ENCODE results near the gene VPS13C.
"Not testable (repeated sequence)": the region's sequence is repeated elsewhere in the genome, so short reads cannot be mapped to it uniquely, and the experiment has no call there.

VPS13C gene

GRCh38 chr15:62069551-62069950, 9.3 kb upstream of the VPS13C start:
- DNase-seq (ENCODE audit: low read depth) = no peak

DNA sequence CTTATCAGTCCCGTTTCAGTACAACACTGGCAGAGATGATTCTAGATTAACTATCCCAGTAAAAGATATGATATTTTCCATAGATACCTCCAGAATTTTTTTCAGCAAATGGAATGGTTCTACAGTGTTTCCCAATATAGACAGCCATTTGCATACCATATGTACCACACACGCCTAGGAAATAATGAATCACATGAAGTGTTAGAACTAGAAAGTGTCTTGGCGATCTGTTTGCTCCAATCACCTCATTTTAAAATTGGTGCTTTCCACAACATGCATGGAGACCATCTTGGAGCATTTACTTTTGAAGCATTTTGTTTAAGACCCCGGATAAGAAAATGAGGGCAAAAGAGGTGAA, 8.5 kb upstream of the VPS13C start:
- DNase-seq (ENCODE audit: low read depth) = no peak

DNA sequence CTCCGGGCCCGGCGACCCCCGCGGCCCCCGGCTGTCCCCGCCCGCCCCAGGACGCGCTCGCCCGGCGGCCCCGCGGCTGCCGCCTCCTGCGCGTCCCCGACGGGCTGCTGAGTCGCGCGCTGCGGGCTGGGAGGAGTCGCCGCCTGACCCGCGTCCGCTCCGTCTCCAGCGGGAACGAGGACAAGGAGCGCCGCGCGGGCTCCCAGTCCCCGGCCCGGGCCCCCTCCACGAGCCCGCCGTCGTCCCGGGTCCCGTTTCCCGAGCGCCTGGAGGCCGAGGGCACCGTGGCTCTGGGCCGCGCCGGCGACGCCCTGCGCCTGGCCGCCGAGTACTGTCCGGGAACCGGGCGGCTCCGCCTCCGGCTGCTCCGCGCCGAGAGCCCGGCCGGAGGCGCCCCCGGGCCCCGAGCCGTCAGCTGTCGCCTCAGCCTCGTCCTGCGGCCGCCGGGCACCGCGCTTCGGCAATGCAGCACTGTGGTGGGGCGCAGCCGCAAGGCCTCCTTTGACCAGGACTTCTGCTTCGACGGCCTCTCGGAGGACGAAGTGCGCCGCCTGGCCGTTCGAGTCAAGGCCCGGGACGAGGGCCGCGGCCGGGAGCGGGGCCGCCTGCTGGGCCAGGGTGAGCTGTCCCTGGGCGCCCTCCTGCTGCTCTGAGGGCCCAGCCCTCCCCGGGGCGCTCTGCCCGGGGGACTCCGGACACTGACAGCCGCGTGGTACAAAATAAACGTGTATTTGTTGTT, 8.0 kb upstream of the VPS13C start:
- DNase-seq (ENCODE audit: low read depth) = no peak

DNA sequence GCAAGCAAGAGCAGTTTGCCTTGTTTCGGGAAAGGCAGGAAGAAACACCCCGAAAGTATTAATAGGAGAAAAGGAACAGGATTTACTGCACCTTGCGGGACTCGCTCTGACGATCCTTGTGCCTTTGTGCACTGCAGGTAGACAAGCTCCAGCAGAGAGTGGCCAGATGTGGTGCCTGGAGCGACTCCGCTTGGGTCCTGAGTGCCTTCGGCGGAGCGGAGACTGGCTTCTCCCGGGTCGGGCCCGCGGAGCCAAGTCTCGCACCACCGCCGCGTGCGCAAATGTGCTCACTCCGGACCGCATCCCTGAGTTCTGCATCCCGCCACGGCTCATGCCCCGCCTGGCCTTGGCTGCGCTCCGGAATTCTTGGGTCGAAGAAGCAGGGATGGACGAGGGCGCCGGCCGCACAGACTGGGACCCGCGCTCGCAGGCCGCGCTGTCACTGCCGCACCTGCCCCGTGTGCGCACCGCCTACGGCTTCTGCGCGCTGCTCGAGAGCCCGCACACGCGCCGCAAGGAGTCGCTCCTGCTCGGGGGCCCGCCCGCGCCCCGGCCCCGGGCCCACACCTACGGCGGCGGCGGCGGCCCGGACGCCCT, 7.3 kb upstream of the VPS13C start:
- DNase-seq (ENCODE audit: low read depth) = no peak

DNA sequence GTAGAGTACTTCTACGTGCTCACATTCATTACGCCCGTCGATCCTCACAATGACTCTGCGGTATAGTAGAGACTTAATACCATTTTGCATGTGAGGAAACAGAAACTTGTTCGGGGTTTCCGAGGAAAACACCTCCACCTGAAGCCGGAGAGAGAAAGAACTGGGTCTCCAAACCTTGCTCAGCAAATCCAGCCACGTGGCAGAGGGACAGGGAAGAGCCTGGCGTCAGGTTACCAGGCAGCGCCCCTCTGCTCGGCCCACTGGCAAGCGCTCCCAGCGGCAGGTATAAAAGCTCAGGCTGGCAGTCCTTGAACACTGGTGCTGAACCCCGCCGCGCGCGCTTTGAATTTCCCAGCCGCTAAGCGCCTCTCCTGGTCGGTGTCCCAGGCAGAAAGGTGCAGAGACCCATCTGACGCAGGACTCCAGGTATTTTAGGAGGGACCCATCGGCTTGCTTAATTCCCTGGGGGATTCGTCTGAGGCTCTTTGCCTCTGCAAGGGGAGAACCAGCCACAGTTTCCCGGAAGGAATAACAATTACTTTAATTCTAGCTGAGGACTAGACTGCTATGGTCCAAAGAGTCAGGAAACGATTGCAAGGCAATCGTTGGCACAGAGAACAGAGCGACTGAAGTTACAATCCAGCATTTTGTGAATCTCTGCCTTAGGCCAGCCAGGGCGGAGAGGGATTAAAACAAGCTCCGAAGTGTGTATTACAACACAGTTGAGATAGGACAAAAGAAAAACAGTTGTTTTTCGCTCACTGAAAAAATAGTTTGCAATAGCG, 6.6 kb upstream of the VPS13C start, which contains the start of gene C2CD4A:
TSS of gene C2CD4A (plus strand) at position 315 of the 785 bp plus-strand sequence. CDS start 637 bp downstream, outside the sequence.
- DNase-seq (ENCODE audit: low read depth) = peak; percentile 34

DNA sequence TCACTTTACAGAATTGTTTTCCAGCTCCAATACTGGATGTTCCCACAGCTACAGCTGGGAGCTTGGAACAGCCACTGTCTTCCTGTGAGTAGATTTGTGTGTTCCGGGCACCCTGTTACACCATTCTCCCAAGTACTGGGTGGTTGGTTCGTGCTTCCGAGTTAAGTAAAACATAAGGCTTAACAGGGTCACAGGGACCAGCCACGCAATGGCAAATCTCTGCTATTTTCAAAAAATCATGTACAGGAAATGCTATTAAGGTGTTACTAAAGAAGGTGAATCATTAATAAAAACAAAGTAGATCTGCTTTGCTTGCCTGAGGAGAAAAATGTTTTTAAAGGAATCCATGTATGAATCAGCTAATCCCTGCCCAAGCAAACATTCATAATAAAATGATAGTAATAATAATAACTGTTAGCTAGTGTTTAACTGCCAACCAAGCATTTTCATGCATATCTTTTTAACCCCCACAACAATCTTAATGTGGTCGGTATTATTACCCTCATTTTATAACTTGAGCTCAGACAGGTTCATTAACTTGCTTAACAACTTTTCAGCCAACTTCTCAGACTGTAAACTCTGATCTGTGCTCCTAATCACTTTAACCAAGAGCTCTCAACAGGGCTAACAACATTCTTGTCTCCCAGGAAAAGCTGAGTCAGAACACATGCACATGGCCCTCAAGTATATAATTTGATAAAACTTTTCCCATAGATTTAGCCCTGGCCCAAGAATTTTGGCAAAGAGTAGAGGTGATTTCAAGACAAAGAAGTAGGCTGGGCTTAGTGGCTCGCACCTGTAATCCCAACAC, 3.8 kb upstream of the VPS13C start:
- no peak for DNase-seq (ENCODE audit: low read depth)

GRCh38 chr15:62060896-62061280, 641 bp upstream of the VPS13C start:
- DNase-seq (ENCODE audit: low read depth) = peak; percentile 18

DNA sequence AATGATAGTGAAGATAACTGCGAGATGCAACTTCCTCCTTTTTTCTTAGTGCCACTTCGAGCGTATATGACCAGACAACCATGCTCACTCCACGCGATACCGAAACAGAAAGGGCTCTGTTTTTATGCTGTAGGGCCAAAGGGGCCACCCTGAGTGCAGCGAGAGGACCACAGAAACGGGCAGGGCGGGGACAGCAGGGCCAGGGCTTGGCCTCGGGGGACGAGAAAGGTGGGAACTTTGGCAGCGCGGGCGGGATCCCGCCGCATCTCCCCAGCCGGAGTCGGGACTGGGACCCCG, 483 bp downstream of the VPS13C start:
- DNase-seq (ENCODE audit: low read depth) = peak; percentile 44

GRCh38 chr15:62059108-62059815, 985 bp downstream of the VPS13C start:
- no peak for DNase-seq (ENCODE audit: low read depth)

DNA sequence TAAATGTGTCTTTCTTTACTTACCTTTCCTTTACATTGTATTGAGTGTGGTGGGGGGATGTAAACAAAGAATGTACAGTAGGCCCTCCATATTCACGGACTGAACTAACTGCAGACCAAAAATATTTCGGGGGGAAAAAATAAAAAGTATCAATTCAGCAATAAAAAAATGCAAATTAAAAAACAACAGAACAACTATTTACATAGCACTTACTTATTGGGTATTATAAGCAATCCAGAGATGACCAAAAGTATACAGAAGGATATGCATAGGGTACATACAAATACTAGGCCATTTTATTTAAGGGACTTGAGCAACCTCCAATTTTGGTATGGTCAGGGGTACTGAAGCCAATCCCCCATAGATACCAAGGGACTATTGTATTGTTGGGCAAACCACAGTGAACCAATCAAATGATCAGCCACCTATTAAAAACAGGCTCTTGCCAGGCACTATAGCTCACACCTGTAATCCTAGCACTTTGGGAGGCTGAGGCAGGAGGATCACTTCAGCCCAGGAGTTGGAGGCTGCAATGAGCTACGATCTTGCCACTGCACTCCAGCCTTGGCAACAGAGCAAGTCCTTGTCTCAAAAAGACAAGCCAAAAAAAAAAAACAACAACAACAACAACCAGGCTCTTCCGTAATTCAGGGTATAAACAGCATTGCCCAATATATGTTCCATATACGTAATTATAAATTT, 1.8 kb downstream of the VPS13C start:
- no peak for DNase-seq (ENCODE audit: low read depth)

DNA sequence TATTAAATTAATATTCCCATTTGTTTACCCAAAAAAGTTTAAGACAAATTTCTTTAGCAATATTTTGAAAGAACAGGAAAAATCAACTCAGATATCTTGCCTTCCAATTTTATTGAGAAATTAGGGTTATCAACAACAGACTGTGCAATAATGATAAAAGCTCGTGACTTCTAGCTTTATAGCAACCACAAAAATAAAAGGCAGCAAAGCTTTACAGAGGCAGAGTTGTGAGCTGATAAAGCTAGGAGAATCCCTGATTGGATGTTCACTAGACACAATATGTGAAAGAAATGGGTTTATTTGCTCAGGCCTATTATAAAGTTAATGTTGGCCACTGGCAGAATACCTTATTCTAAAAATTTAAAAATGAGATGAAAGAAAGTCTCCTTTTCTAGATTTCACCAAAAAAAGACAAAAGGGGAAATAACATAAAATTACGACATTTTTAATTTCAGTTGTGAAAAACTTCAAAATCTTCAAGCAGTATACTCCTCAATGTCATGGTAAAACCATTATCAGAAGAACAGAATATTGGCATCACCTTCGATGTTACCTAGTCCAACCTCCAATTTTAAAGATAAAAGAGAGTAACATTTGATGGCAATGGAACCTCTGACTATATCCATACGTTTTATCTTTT, 2.8 kb downstream of the VPS13C start:
- DNase-seq (ENCODE audit: low read depth) = no peak

DNA sequence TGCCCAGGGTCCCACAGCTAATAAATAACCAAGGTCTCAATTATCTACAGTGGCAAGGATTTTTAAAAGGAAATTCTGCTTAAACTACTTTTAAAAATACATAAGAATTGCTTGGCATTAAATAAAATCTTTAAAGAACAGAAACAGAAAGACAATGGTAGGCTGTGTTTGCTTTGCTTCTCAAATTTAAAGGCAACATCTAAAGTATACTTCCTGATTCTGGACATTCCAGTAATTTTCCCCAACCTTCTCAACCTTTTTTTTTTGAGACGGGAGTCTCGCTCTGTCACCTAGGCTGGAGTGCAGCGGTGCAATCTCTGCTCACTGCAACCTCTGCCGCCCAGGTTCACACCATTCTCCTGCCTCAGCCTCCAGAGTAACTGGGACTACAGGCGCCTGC, 5.3 kb downstream of the VPS13C start:
- no peak for DNase-seq (ENCODE audit: low read depth)

GRCh38 chr15:62053439-62054085, 6.7 kb downstream of the VPS13C start:
- no peak for DNase-seq (ENCODE audit: low read depth)

- DNase-seq (ENCODE audit: low read depth) = no peak
Observed at GRCh38 chr15:62052713-62053112, 7.5 kb downstream of the VPS13C start.

DNA sequence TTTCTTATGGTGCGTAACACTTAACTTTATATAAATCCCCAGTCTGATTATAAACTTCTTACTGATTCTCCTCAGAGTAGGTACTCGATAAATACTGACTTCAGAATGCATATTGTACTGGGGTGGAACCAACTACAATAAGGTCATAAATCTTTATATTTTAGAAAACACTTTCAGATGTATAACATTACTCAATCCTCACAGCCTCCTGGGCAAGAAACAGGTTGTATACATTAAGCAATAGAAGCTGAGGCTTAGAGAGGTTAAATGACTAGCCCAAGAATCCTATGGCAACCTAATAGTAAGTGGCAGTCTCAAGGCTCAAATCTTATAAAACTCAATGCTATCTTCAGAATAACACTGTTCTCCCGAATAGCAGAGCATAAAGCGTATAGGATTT, 9.1 kb downstream of the VPS13C start:
- no peak for DNase-seq (ENCODE audit: low read depth)

DNA sequence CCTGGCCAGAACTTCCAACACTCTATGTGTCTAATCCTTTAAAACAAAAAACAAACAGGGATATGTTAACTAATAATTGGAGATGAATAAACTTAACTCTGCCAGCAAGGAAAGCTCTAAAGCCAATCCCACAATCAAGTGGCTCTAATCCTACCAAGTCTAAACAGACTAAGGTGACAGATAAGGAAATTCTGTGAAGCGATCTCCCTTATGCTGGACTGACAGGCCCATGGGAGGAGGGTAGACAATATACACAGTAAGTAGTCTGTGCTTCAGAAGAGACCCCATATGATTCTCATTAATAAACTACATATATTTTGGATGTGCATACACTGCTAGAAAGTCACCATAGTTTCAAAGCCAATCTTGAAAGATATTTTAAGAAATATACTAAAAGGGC, 10.1 kb downstream of the VPS13C start:
- no peak for DNase-seq (ENCODE audit: low read depth)

DNA sequence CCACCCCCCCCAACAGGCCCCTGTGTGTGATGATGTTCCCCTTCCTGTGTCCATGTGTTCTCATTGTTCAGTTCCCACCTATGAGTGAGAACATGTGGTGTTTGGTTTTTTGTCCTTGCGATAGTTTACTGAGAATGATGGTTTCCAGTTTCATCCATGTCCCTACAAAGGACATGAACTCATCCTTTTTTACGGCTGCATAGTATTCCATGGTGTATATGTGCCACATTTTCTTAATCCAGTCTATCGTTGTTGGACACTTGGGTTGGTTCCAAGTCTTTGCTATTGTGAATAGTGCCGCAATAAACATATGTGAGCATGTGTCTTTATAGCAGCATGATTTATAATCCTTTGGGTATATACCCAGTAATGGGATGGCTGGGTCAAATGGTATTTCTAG, 12.0 kb downstream of the VPS13C start:
- not testable (repeated sequence) for DNase-seq (ENCODE audit: low read depth)

- no peak for DNase-seq (ENCODE audit: low read depth)
Observed at GRCh38 chr15:62047282-62047827, 12.9 kb downstream of the VPS13C start.

DNA sequence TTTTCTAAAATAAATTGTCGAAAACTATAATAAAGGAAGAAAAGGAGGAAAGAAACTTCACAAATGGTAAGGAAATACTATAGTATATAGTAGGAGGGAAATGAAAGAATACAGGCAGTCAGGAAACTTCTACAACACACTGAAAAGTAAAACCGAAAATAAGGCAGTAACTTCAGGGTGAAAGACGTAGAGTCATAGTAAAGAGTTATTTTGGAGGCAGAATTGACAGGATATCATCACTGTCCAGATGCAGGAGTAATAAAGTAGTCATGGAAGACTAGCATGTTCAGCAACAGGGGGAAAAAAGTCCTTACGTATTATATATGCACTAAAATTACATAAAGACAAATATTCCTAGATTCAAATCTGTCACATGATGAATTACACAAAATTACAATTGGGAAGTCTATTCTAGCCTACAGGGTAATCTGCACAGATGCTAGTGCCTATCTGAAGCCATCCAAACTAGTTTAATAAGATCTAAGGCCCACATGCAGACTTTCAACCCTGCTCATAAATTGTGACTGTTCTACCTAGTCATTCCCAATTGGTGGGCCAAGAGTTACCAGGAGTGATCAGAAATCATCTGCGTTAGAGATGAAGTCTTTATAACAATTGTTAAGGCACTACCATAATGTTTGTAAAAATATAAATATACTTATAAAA, 14.0 kb downstream of the VPS13C start:
- DNase-seq (ENCODE audit: low read depth) = no peak
